K562 (cell line): ENCODE measurements around the gene ITPR1. TPM values are rescaled to one million over a fixed set of nuclear protein-coding genes. Genes with fewer than 3 reads are reported as not detected.

Experiments
- ASH1L ChIP-seq: fragments of 450-650 bp; IDR thresholded peaks from 2 replicates; pipeline ENCODE4 v1.6.1; 2018; ENCODE audit warnings: borderline replicate concordance, mild to moderate bottlenecking, low read depth; ENCODE audit not compliant: partially characterized antibody
- CEBPB ChIP-seq: fragments of 450-650 bp; IDR thresholded peaks from 2 replicates; pipeline ENCODE4 v1.6.1; 2016; ENCODE audit warnings: missing genetic modification characterization, missing compliant biosample characterization
- EP400 ChIP-seq: fragments of 450-650 bp; IDR thresholded peaks from 2 replicates; pipeline ENCODE4 v1.6.1; 2017; ENCODE audit warnings: antibody characterized with exemption, mild to moderate bottlenecking, moderate library complexity
- FOXK2 ChIP-seq, 2 experiments: fragments of 450-650 bp; IDR thresholded peaks in 1 of 2; conservative IDR thresholded peaks in 1 of 2; 2 replicates each; pipeline ENCODE4 v1.6.1; 2016; ENCODE audit warnings: low read depth in 2 of 2, mild to moderate bottlenecking in 1 of 2
- FOXO4 ChIP-seq: fragments of 450-650 bp; formaldehyde crosslinking; IDR thresholded peaks from 2 replicates; pipeline ENCODE4 v1.4.0; 2020; ENCODE audit warnings: mild to moderate bottlenecking, moderate library complexity
- GABPB1 ChIP-seq: sonication (generic); formaldehyde crosslinking; IDR thresholded peaks from 2 replicates; pipeline ENCODE4 v1.8.0; 2022; ENCODE audit warnings: mild to moderate bottlenecking, missing genetic modification reagents
- HNRNPL ChIP-seq: fragments of 200-400 bp; formaldehyde crosslinking; IDR thresholded peaks from 2 replicates; pipeline ENCODE4 v1.6.1; 2017; ENCODE audit warnings: low read depth, mild to moderate bottlenecking, low read length
- HNRNPUL1 ChIP-seq: fragments of 200-400 bp; formaldehyde crosslinking; IDR thresholded peaks from 2 replicates; pipeline ENCODE4 v1.6.1; 2017; ENCODE audit warnings: low read length
- MAX ChIP-seq: sonication (generic); formaldehyde crosslinking; IDR thresholded peaks from 2 replicates; pipeline ENCODE4 v1.9.0; 2022; ENCODE audit warnings: mild to moderate bottlenecking, missing genetic modification reagents
- NR0B1 ChIP-seq: fragments of 450-650 bp; IDR thresholded peaks from one replicate; pipeline ENCODE4 v1.6.1; 2018; ENCODE audit warnings: mild to moderate bottlenecking, moderate library complexity; ENCODE audit not compliant: partially characterized antibody
- RBM17 ChIP-seq: fragments of 200-400 bp; formaldehyde crosslinking; IDR thresholded peaks from 2 replicates; pipeline ENCODE4 v1.6.1; 2017; ENCODE audit warnings: low read depth, mild to moderate bottlenecking, low read length, borderline replicate concordance
- SUPT5H ChIP-seq: fragments of 450-650 bp; IDR thresholded peaks from 2 replicates; pipeline ENCODE4 v1.6.1; 2016
- TFE3 ChIP-seq: fragments of 450-650 bp; formaldehyde crosslinking; IDR thresholded peaks from 2 replicates; pipeline ENCODE4 v1.4.0; 2020; ENCODE audit warnings: mild to moderate bottlenecking, mixed read lengths
- U2AF1 ChIP-seq: fragments of 200-400 bp; formaldehyde crosslinking; optimal IDR thresholded peaks from 2 replicates; pipeline ENCODE3; 2017; ENCODE audit warnings: mild to moderate bottlenecking, low read depth, low read length, moderate library complexity
- XRCC4 ChIP-seq: IDR thresholded peaks from one replicate; pipeline ENCODE4 v1.6.1; 2011; ENCODE audit not compliant: insufficient read depth, insufficient read length; ENCODE audit errors: extremely low read depth
- ZBTB17 ChIP-seq: fragments of 450-650 bp; formaldehyde crosslinking; IDR thresholded peaks from 2 replicates; pipeline ENCODE4 v1.4.0; 2020; ENCODE audit warnings: mild to moderate bottlenecking
- ZNF143 ChIP-seq: sonication (generic); formaldehyde crosslinking; IDR thresholded peaks from 2 replicates; pipeline ENCODE4 v1.9.0; 2022; ENCODE audit warnings: mild to moderate bottlenecking, missing genetic modification reagents
- ZNF212 ChIP-seq: fragments of 450-650 bp; formaldehyde crosslinking; IDR thresholded peaks from 2 replicates; pipeline ENCODE4 v1.4.0; 2020; ENCODE audit warnings: mild to moderate bottlenecking
- ZNF274 ChIP-seq: IDR thresholded peaks from 2 replicates; pipeline ENCODE4 v1.6.1; 2011; ENCODE audit warnings: low read depth, mild to moderate bottlenecking, low read length, moderate library complexity, borderline replicate concordance
- ZNF347 ChIP-seq: fragments of 450-650 bp; formaldehyde crosslinking; IDR thresholded peaks from 2 replicates; pipeline ENCODE4 v1.4.0; 2020; ENCODE audit warnings: low read depth, mild to moderate bottlenecking, moderate library complexity
- ZNF717 ChIP-seq: fragments of 250-450 bp; sonication (Bioruptor Pico); IDR thresholded peaks from 2 replicates; pipeline ENCODE4 v1.5.0; 2021
- polyA plus RNA-seq, 8 experiments: library from polyadenylated mRNA; depleted of rRNA in 4 of 8; stranded (reverse) in 5 of 8; unstranded in 3 of 8; fragments of >200 nt; fragmentation: Nextera tagmentation in 2 of 8; fragmentation: Illumina TruSeq in 1 of 8; extraction: Ambion mirVana in 2 of 8; extraction: Trizol in 1 of 8; gene quantifications; 2 replicates each; pipeline versions ENCODE4 v1.2.1 to v1.2.3, GENCODE V29; 2011 to 2014; ENCODE audit warnings: inconsistent platforms in 1 of 8, missing spikeins in 1 of 8
- total RNA-seq, 7 experiments: library from RNA; depleted of rRNA in 6 of 7; stranded (reverse); fragments of >200 nt in 6 of 7; fragmentation: Illumina TruSeq in 2 of 7; extraction: Trizol in 2 of 7; gene quantifications; 2 replicates each; pipeline versions ENCODE4 v1.2.1 to v1.2.3, GENCODE V29; 2011 to 2021; ENCODE audit warnings: low replicate concordance in 1 of 7
- TF ChIP-seq, protein P1 (sequence below): sonication (generic); formaldehyde crosslinking; IDR thresholded peaks from 2 replicates; pipeline ENCODE4 v1.8.0; 2022; ENCODE audit warnings: missing genetic modification reagents, mild to moderate bottlenecking, moderate library complexity, borderline replicate concordance
- TF ChIP-seq, protein P2 (sequence below): fragments of 450-650 bp; conservative IDR thresholded peaks from 2 replicates; pipeline ENCODE4 v1.6.1; 2016; ENCODE audit warnings: missing genetic modification characterization, low read depth, mild to moderate bottlenecking, missing compliant biosample characterization, moderate library complexity

Gene ITPR1
- total and polyA plus RNA-seq, 9 of the 15 experiments (the other 6 are each of a cell fraction or from before 2014, with no cell fraction given): 22.4 to 40.0 (median 27.4) TPM

DNA sequence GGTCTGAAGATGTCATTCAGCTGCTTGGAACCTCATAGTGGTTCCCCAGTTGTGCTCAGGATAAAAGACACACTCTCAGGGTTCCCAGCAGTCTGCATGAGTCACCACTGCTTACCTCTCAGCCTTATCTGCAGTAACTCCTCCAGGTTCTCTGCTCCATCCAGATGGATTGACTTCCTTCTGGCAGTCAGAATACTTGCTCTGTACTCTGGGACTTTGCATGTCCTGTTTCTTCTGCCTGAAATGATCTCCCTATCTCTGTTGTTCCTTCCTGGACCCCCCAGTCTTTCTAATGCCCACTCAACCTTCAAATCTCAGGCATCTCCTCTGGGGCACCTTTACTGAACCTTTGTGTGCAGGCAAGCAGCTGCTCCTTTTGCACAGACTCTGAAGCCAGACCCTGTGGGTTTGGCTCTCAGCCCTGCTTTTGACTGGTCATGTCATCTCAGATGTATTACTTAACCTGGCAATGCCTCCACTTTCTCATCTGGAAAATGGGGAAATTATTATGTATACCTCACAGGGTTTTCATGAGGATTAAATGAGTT lies 38.4 kb downstream of the ITPR1 start (continued):
- TF ChIP-seq SUPT5H (no peak), XRCC4 (no peak), ASH1L (no peak), HNRNPL (no peak), FOXO4 (CRISPR knock-in tag) (no peak), GABPB1 (CRISPR knock-in tag) (no peak), ZNF212 (CRISPR knock-in tag) (no peak), ZNF717 (no peak), NR0B1 (no peak), FOXK2 (conservative IDR thresholded peaks at IDR 0.05 in 1 of 2, IDR thresholded peaks at IDR 0.05 in 1 of 2; ENCODE audit: low read depth in 2 of 2) (peak; percentile 45 to 46; a peak in 2 of 4 replicates), HNRNPUL1 (no peak), ZBTB17 (no peak), ZNF347 (no peak), ZNF143 (CRISPR knock-in tag) (no peak), U2AF1 (no peak), MAX (peak; percentile 39; the same call in 1 of the 2 replicates), EP400 (no peak), TFE3 (no peak), ZNF274 (no peak), RBM17 (no peak), CEBPB (tag) (peak; percentile 85)
- TF ChIP-seq, protein P1, sequence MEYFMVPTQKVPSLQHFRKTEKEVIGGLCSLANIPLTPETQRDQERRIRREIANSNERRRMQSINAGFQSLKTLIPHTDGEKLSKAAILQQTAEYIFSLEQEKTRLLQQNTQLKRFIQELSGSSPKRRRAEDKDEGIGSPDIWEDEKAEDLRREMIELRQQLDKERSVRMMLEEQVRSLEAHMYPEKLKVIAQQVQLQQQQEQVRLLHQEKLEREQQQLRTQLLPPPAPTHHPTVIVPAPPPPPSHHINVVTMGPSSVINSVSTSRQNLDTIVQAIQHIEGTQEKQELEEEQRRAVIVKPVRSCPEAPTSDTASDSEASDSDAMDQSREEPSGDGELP (CRISPR knock-in tag): peak; percentile 70
- TF ChIP-seq, protein P2, sequence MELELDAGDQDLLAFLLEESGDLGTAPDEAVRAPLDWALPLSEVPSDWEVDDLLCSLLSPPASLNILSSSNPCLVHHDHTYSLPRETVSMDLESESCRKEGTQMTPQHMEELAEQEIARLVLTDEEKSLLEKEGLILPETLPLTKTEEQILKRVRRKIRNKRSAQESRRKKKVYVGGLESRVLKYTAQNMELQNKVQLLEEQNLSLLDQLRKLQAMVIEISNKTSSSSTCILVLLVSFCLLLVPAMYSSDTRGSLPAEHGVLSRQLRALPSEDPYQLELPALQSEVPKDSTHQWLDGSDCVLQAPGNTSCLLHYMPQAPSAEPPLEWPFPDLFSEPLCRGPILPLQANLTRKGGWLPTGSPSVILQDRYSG (tag): no peak
